GDM1 (cell line): ENCODE measurements around the gene PPRC1.
A peak's percentile ranks its signal among the peaks of the same experiment; 100 is the strongest.

Experiments used
- DNase-seq: peaks from one replicate; lab custom pipeline; 2025; lab: John Stamatoyannopoulos, UW

PPRC1 gene

GRCh38 chr10:102146971-102147428 lies 14.2 kb downstream of the PPRC1 start:
- DNase-seq = no peak

- DNase-seq = no peak
These were observed 14.7 kb downstream of the PPRC1 start for GRCh38 chr10:102147561-102147960.

GRCh38 chr10:102148275-102148674 lies 15.4 kb downstream of the PPRC1 start:
- no peak for DNase-seq

GRCh38 chr10:102150970-102151773 lies 18.3 kb downstream of the PPRC1 start:
- no peak for DNase-seq

- DNase-seq = peak; percentile 98
These were observed 19.1 kb downstream of the PPRC1 start, which contains the start of gene NOLC1 for GRCh38 chr10:102151774-102152544. Gene NOLC1, plus strand, starts transcription at chr10:102152389. Its CDS starts 22 bp downstream, at chr10:102152411.

- DNase-seq = no peak
These were observed 19.7 kb downstream of the PPRC1 start for GRCh38 chr10:102152545-102152890.

- no peak for DNase-seq
These were observed 20.3 kb downstream of the PPRC1 start for GRCh38 chr10:102153093-102153620.

GRCh38 chr10:102154466-102155116 lies 21.8 kb downstream of the PPRC1 start:
- no peak for DNase-seq

GRCh38 chr10:102157224-102157623 lies 24.4 kb downstream of the PPRC1 start:
- no peak for DNase-seq

GRCh38 chr10:102159051-102159597 lies 26.3 kb downstream of the PPRC1 start:
- DNase-seq = no peak

GRCh38 chr10:102159831-102160230 lies 27.0 kb downstream of the PPRC1 start:
- no peak for DNase-seq

GRCh38 chr10:102163342-102163989 lies 30.6 kb downstream of the PPRC1 start:
- no peak for DNase-seq

GRCh38 chr10:102167861-102168260 lies 35.0 kb downstream of the PPRC1 start:
- DNase-seq = no peak

GRCh38 chr10:102170602-102171001 lies 37.8 kb downstream of the PPRC1 start:
- no peak for DNase-seq

- DNase-seq = no peak
These were observed 39.4 kb downstream of the PPRC1 start for GRCh38 chr10:102172288-102172687.

- no peak for DNase-seq
These were observed 42.6 kb downstream of the PPRC1 start for GRCh38 chr10:102175415-102175814.

GRCh38 chr10:102184606-102185005 lies 51.8 kb downstream of the PPRC1 start:
- DNase-seq = no peak

GRCh38 chr10:102185272-102185671 lies 52.4 kb downstream of the PPRC1 start:
- no peak for DNase-seq

- DNase-seq = no peak
These were observed 53.1 kb downstream of the PPRC1 start for GRCh38 chr10:102185811-102186527.

- DNase-seq = no peak
These were observed 55.6 kb downstream of the PPRC1 start for GRCh38 chr10:102188298-102188940.
